ENCODE data around the gene NTRK1. TPM values are rescaled to one million over a fixed set of nuclear protein-coding genes. Genes with fewer than 3 reads are reported as not detected.

The NTRK1 gene
- total and polyA plus RNA-seq, 3 donors from 2014 or later: 4.7 to 38.8 (median 14.6) TPM

- DNase-seq: no peak
- intact Hi-C loops (cut with DNase I; ENCODE audit: low total_unique reads): no loop called here
- WGBS, 2 donors: 54 to 62% methylated on average over 5 to 6 of the region's 6 CpGs
- no peak overlapping the region for H3K4me3 ChIP-seq
- no peak for TF ChIP-seq POLR2A (IDR thresholded peaks at IDR 0.05)
- TF ChIP-seq CTCF (IDR thresholded peaks at IDR 0.05): no peak
- no peaks in the 10 kb centered on the region for H3K4me1 ChIP-seq
- H3K27ac ChIP-seq: no peak overlapping the region
- H3K36me3 ChIP-seq (ENCODE audit: low read depth, missing control alignments): no peaks in the 10 kb centered on the region
- H3K9me3 ChIP-seq: no peaks in the 10 kb centered on the region
- H3K27me3 ChIP-seq: no peaks in the 10 kb centered on the region
Measured at GRCh38 chr1:156886583-156887281, 26.1 kb downstream of the NTRK1 start.

- Histone ChIP-seq H3K4me3 (no peak overlapping the region), H3K27me3 (no peaks in the 10 kb centered on the region), H3K27ac (no peak overlapping the region), H3K9me3 (no peaks in the 10 kb centered on the region), H3K4me1 (no peaks in the 10 kb centered on the region), H3K36me3 (ENCODE audit: low read depth, missing control alignments) (no peaks in the 10 kb centered on the region)
- no peak for DNase-seq
- WGBS, 2 donors: 61 to 81% methylated on average over 3 of the region's 3 CpGs
- no peak for TF ChIP-seq CTCF (IDR thresholded peaks at IDR 0.05)
- no peak for TF ChIP-seq POLR2A (IDR thresholded peaks at IDR 0.05)
- intact Hi-C loops (cut with DNase I; ENCODE audit: low total_unique reads): no loop called here
Measured at GRCh38 chr1:156887317-156887716, 26.7 kb downstream of the NTRK1 start.

- Histone ChIP-seq H3K4me1 (peaks cover 3% of the 10 kb centered on the region), H3K27me3 (no peaks in the 10 kb centered on the region), H3K9me3 (no peaks in the 10 kb centered on the region), H3K36me3 (ENCODE audit: low read depth, missing control alignments) (no peaks in the 10 kb centered on the region), H3K4me3 (no peak overlapping the region), H3K27ac (no peak overlapping the region)
- 78 to 79% methylated on average over 6 of the region's 6 CpGs for WGBS, 2 donors
- TF ChIP-seq POLR2A (IDR thresholded peaks at IDR 0.05) (no peak), CTCF (IDR thresholded peaks at IDR 0.05) (no peak)
- intact Hi-C loops (cut with DNase I; ENCODE audit: low total_unique reads): no loop called here
- no peak for DNase-seq
Measured at GRCh38 chr1:156887734-156888133, 27.1 kb downstream of the NTRK1 start.

GRCh38 chr1:156889802-156890580 lies 29.3 kb downstream of the NTRK1 start:
- WGBS, 2 donors: 47 to 57% methylated on average over 8 of the region's 8 CpGs
- Histone ChIP-seq H3K9me3 (no peaks in the 10 kb centered on the region), H3K4me3 (no peak overlapping the region), H3K27me3 (no peaks in the 10 kb centered on the region), H3K36me3 (ENCODE audit: low read depth, missing control alignments) (no peaks in the 10 kb centered on the region), H3K4me1 (peaks cover 12% of the 10 kb centered on the region), H3K27ac (no peak overlapping the region)
- intact Hi-C loops (cut with DNase I; ENCODE audit: low total_unique reads): no loop called here
- DNase-seq: peak; percentile 94
- TF ChIP-seq POLR2A (IDR thresholded peaks at IDR 0.05) (no peak), CTCF (IDR thresholded peaks at IDR 0.05) (peak; percentile 68 to 73 (median 72))

All from testis (tissue), 3 donors.